DOHH2 (cell line): ENCODE results near the gene CSGALNACT2.

Experiments used
- CTCF ChIP-seq: fragments of 200-600 bp; sonication (generic); IDR thresholded peaks from one replicate; pipeline ENCODE4 v1.5.1; 2014; ENCODE audit warnings: antibody characterized with exemption, mild to moderate bottlenecking, low read depth, low read length; ENCODE audit not compliant: poor library complexity, severe bottlenecking
- EZH2phosphoT487 ChIP-seq: fragments of 200-600 bp; sonication (generic); IDR thresholded peaks from 2 replicates; pipeline ENCODE4 v1.6.1; 2017; ENCODE audit warnings: borderline replicate concordance, mild to moderate bottlenecking, antibody characterized with exemption, low read length, moderate library complexity, mixed read lengths

GRCh38 chr10:43156590-43157341 is 18.5 kb downstream of the CSGALNACT2 start:
- TF ChIP-seq CTCF (no peak), EZH2phosphoT487 (no peak)
